ENCODE measurements around the gene KLHL8.

GRCh38 chr4:87174672-87175071 is 45.7 kb downstream of the KLHL8 start:
- no peak for TF ChIP-seq CTCF (IDR thresholded peaks at IDR 0.05)
- TF ChIP-seq EZH2 (IDR thresholded peaks at IDR 0.05; ENCODE audit: borderline replicate concordance, insufficient read depth, low read depth, low read length, poor library complexity, severe bottlenecking): no peak

Measured in B cell (primary cell).